Smooth muscle cell of the coronary artery (primary cell): ENCODE results near the gene DDX50. TPM values are rescaled to one million over a fixed set of nuclear protein-coding genes. Genes with fewer than 3 reads are reported as not detected.

Source experiments
- total RNA-seq: library from RNA; depleted of rRNA; stranded (reverse); fragments of >200 nt; gene quantifications from 2 replicates; pipeline ENCODE4 v1.2.3, GENCODE V29; 2014; ENCODE audit warnings: low replicate concordance

DDX50 gene
- 56.1 and 59.9 TPM in 2 replicates for total RNA-seq

GRCh38 chr10:68901105-68901927 lies at the start of gene DDX50:
Gene DDX50 (plus strand): TSS chr10:68901315. CDS start chr10:68901385, 70 bp downstream.

GRCh38 chr10:68955832-68956532 lies 54.9 kb downstream of the DDX50 start, which contains the start of gene DDX21:
Gene DDX21 (plus strand): TSS chr10:68956170. CDS start chr10:68956226, 56 bp downstream.

GRCh38 chr10:68988530-68989316 lies 87.6 kb downstream of the DDX50 start, which contains the start of gene KIFBP:
Gene KIFBP (plus strand): TSS chr10:68988803. CDS start chr10:68988833, 30 bp downstream.

Other genes starting within 250 kb of the DDX50 start
- 12.5 and 18.2 TPM in 2 replicates for gene CCAR1, start 180.1 kb upstream of the DDX50 start, total RNA-seq
- under 0.01 and 0.12 TPM in 2 replicates for gene STOX1, start 73.8 kb upstream of the DDX50 start, total RNA-seq
- gene DDX21, start 54.9 kb downstream of the DDX50 start, total RNA-seq = 25.4 and 66.2 TPM in 2 replicates
- 16.0 and 30.9 TPM in 2 replicates for gene KIFBP, start 87.5 kb downstream of the DDX50 start, total RNA-seq
- gene SRGN, start 186.8 kb downstream of the DDX50 start, total RNA-seq = 41.5 and 199 TPM in 2 replicates
- 9.9 and 27.7 TPM in 2 replicates for gene VPS26A, start 222.9 kb downstream of the DDX50 start, total RNA-seq